HT-29 (cell line): ENCODE data around the gene ZNRF3. TPM values are rescaled to one million over a fixed set of nuclear protein-coding genes. Genes with fewer than 3 reads are reported as not detected.
A peak's percentile ranks its signal among the peaks of the same experiment; 100 is the strongest.
"Not testable (repeated sequence)": the region's sequence is repeated elsewhere in the genome, so short reads cannot be mapped to it uniquely, and the experiment has no call there.

ENCODE experiments used
- DNase-seq: peaks from one replicate; pipeline ENCODE4 v3.0.0-alpha.2; 2015; ENCODE audit warnings: low spot score
- total RNA-seq: library from RNA; depleted of rRNA; stranded (reverse); fragments of >200 nt; shearing (Covaris generic); gene quantifications from 2 replicates; pipeline ENCODE4 v1.2.3, GENCODE V29; 2014

The ZNRF3 gene
- total RNA-seq, 1 experiment from 2014 or later: 81.8 TPM

GRCh38 chr22:28907311-28908008 is 24.1 kb downstream of the ZNRF3 start:
- no peak for DNase-seq

GRCh38 chr22:28908810-28909209 is 25.4 kb downstream of the ZNRF3 start:
- DNase-seq: not testable (repeated sequence)

GRCh38 chr22:28909375-28909774 is 26.0 kb downstream of the ZNRF3 start:
- DNase-seq: no peak

DNA sequence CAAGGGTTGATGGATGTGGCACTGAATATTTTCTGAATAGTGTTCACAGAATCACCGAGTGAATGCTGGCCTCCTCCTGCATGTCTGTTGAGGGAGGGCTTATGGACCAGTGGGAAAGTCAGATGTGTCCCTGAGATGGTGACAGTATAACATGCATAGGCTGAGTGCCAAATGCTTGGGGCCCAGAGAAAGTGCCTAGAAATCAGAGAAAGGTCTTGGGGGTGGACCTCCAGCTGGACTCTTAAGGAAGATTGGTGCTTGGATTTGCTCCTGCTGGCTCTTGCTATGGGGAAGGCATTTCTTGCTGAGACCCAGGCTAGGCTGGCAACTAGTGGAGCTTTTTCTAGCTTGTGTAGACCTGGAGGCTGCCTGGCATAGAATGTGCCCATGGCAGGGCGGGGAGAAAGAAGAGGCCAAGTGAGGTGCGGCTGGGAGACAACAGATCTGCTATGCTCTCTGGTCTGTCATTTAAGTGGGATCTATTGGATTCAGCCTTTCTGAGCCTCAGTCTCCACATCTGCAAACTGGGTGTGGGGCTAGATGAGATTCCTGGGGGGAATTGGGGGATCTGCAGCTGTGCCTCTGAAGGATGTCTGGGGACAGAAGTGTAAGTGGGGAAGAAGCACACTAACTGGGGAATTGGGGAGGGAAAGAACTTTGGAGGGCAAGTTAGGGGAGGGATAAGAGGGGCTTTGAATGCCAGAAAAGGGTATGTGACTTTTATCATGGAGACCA is 27.4 kb downstream of the ZNRF3 start:
- DNase-seq: no peak

DNA sequence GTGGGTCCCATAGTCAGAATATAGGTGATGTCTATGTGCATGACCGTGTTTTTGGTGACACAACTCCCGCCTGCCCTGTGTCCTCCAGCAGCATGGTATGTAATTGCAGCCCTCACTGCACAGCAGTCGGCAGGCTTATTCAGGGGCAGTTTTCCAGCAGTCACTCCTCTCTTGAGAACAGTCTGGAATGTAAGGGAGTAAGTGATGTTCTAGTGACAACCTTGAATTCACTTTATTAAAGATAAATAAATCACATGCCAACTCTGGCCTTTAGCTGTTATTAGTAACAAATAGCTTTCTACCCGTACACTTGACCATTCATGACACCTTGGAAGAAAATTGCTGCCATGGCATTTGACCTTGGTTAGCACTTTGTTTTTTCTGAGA is 27.9 kb downstream of the ZNRF3 start:
- no peak for DNase-seq

GRCh38 chr22:28911777-28912669 is 28.7 kb downstream of the ZNRF3 start:
- DNase-seq: peak; percentile 74

DNA sequence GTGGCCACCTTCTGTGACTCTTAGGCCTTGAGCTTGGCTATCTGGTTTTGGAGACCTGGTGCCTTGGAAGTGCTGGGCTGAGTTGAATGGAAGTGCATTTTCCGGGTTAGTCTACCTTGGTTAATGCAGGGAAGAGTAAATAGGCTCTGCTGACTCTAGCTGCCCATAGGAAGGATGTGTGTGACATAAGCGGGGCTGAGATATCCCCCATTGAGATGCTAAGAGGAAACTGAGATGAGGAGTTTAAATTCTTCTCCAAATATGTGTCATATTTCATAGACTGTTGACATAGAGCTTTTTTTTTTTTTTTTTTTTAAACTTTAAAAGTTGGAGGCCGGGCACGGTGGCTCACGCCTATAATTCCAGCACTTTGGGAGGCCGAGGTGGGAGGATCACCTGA is 30.8 kb downstream of the ZNRF3 start:
- DNase-seq: no peak

DNA sequence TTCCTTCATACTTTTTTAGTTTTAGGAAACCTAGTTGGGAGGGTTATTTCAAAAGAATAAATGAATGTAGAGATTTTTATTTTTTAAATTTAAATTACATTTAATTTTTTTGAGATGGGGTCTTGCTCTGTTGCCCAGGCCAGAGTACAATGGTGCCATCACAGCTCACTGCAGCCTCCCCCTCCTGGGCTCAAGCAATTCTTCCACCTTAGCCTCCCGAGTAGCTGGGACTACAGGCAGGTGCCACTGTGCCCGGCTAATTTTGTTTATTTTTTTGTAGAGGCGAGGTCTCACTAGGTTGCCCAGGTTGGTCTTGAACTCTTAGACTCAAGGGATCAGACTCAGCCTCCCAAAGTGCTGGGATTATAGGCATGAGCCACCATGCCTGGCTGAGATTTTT is 32.6 kb downstream of the ZNRF3 start:
- no peak for DNase-seq

- peak; percentile 91 for DNase-seq
Observed at GRCh38 chr22:28917747-28918549, 34.6 kb downstream of the ZNRF3 start.

GRCh38 chr22:28918550-28919271 is 35.3 kb downstream of the ZNRF3 start:
- peak; percentile 65 for DNase-seq

DNA sequence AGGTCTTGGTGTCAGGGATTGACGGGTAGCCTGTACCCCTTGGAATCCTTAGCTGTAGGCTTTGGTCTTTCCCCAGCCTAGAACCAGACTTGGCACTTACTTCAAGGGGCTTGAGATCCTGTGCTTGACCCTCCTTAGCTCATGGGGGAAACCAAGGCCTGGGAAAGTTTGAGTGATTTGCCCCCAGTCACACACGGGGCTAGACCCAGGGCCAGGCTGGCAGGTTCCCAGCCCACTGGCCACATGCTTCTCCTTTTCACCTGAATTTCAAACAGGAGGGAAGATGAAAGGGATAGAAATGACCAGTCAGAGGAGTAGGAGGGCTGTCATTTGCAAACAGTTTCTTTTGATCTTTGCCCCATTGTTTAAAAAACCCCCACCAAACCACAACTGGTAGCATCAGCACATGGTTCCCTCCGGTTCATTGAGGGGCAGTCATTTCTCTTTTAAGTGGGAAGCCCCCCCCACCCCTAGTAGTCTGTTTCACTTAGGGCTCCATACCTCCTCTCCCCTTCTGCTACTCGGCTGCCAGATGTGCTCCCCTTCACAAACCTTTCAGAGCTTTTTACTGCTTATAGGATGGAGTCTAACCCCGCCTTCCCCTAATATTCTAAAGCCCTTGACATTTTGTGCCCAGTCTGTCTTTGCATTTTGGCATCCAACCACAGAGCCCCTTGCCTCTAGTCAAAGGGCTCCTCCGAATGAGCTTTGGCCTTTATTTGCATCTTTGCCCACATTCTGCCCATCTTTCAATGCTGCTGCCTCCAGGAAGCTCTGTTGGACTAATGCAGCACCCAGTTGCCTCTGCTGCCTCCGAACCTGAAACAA is 37.6 kb downstream of the ZNRF3 start:
- peak; percentile 39 for DNase-seq

DNA sequence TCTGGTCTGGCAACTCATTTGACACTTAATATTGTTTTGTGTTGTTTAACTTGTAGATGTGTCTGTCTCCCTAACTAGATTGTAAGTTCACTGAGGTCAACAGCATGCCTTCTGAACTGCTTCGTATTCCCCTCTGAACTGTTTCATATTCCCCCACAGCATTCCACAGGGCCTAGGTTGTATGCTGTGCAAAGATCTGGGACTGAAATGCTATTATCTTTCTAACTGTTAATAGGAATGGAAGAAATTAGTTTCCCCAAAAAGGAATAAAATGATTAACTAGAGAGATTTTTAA is 38.2 kb downstream of the ZNRF3 start:
- no peak for DNase-seq

GRCh38 chr22:28922540-28923244 is 39.3 kb downstream of the ZNRF3 start:
- peak; percentile 39 for DNase-seq

DNA sequence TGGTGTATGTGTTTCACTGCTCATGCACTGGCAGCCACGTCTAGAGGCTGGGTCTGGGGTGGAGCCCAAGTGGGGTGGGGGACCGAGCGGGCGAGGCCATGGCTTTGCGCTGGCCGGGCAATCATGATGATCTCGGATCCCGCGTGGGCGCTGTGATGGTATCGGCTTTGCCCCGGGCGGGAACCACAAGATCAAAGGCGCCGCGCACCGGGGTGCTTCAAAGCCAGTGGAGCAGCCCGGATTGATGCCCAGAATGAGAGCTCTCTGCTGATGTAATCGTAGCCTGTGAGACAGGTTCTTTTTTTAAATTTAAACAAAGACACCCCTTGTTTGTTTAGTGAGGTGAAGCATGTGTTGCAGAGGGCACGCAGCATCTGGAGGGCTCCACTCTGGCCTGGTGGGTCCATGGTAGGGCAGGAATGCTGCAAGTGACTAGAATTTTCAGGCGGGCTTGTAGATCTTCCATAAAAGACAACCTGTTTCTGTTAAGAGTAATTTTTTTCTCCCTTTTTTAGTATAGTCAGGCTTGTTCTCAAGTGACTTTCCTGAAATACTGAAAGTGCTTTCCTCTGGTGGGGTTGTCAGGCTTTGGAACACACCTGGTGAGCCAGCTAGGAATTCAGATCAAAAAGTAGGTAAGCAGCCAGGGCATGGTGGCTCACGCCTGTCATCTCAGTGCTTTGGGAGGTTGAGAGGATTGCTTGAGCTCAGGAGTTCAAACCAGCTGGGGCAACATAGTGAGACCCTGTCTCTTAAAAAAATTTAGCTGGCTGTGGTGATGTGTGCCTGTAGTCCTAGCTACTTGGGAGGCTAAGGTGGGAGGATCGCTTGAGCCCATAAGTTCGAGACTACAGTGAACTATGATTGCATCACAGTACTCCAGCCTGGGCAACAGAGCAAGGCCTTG is 40.7 kb downstream of the ZNRF3 start:
- DNase-seq: peak; percentile 90

GRCh38 chr22:28925916-28926315 is 42.5 kb downstream of the ZNRF3 start:
- DNase-seq: no peak

DNA sequence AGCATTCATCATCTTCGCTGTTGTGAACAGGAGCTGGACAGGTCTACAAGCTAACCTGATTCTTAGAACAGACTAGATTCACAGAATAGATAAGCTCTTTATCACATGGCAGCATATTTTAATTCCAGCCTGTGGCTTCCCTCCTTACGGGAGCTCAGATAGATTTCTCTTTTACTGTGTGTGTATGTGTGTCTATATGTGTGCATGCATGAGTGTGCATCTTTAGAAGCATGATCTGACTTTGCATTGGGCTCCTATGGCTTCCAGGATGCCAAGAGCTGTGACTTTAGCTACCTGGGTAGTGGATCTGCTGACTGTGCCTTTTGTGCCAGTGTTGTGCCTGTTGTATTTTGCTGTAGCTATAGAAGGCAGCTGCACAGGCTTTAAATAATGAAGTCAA is 44.3 kb downstream of the ZNRF3 start:
- no peak for DNase-seq

- DNase-seq: no peak
Observed at GRCh38 chr22:28929197-28929596, 45.8 kb downstream of the ZNRF3 start.

GRCh38 chr22:28930357-28931007 is 47.1 kb downstream of the ZNRF3 start:
- no peak for DNase-seq
